Fibroblast of lung (primary cell): ENCODE measurements around the gene XNDC1N.

Source experiments
- EZH2 ChIP-seq: IDR thresholded peaks from 2 replicates; pipeline ENCODE4 v1.5.1; 2012; ENCODE audit warnings: low read length, control low read depth, mild to moderate bottlenecking; ENCODE audit errors: missing control alignments
- TF ChIP-seq, protein P1 (sequence below), 2 donors: IDR thresholded peaks in 1 of 2; conservative IDR thresholded peaks in 1 of 2; 1 replicate in 1 of 2; 2 replicates in 1 of 2; pipeline ENCODE4 v1.5.1; 2011 to 2012; ENCODE audit warnings: low read length in 2 of 2, control low read depth in 1 of 2, inconsistent platforms in 1 of 2, low read depth in 1 of 2, mild to moderate bottlenecking in 1 of 2

DNA sequence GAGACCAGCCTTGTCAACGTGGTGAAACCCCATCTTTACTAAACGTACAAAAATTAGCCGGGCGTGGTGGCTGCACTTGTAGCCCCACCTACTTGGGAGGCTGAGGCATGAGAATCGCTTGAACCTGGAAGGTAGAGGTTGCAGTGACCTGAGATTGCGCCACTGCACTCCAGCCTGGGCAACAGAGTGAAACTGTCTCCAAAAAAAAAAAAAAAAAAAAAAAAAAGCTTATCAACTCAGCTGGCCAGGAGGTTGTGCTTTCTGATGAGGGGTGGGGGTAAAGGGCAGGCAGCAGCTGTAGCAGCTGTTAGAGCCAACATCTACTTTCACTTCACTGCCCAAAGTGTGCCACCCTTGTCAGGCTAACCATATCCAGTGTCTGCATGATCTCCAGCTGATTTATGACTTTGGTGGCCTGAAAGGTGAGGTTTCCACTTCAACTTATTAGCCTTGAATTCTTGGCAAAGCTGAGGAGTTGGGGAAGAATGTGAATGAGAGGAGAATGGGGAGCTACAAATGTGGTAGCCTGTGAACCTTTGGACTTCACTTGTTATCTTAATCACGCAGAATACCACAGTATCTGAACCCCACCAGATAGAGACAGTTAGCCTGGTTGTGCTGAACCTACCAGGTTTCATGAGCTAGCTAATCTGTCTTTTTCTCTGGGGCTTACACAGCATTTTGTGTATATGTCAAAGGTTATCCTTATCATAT lies 20.1 kb upstream of the XNDC1N start:
- TF ChIP-seq, protein P1, sequence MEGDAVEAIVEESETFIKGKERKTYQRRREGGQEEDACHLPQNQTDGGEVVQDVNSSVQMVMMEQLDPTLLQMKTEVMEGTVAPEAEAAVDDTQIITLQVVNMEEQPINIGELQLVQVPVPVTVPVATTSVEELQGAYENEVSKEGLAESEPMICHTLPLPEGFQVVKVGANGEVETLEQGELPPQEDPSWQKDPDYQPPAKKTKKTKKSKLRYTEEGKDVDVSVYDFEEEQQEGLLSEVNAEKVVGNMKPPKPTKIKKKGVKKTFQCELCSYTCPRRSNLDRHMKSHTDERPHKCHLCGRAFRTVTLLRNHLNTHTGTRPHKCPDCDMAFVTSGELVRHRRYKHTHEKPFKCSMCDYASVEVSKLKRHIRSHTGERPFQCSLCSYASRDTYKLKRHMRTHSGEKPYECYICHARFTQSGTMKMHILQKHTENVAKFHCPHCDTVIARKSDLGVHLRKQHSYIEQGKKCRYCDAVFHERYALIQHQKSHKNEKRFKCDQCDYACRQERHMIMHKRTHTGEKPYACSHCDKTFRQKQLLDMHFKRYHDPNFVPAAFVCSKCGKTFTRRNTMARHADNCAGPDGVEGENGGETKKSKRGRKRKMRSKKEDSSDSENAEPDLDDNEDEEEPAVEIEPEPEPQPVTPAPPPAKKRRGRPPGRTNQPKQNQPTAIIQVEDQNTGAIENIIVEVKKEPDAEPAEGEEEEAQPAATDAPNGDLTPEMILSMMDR (conservative IDR thresholded peaks at IDR 0.05 in 1 of 2, IDR thresholded peaks at IDR 0.05 in 1 of 2; ENCODE audit: low read depth in 1 of 2, low read length in 2 of 2) = no peak
- TF ChIP-seq EZH2 = no peak
